Astrocyte (in vitro differentiated cells and primary cell): ENCODE data around the gene ADGRG6.

Experiments
- CTCF ChIP-seq: IDR thresholded peaks from 2 replicates; pipeline ENCODE4 v1.5.1; 2011; ENCODE audit warnings: low read depth, mild to moderate bottlenecking, inconsistent platforms, low read length, moderate library complexity; ENCODE audit not compliant: insufficient read depth
- EZH2 ChIP-seq: IDR thresholded peaks from 2 replicates; pipeline ENCODE4 v1.6.1; 2012; ENCODE audit warnings: mild to moderate bottlenecking, low read length, inconsistent platforms; ENCODE audit not compliant: insufficient read depth

- TF ChIP-seq CTCF (no peak), EZH2 (no peak)
Measured at GRCh38 chr6:142331075-142331551, 29.3 kb downstream of the ADGRG6 start.
